Epithelial cell of prostate (primary cell): ENCODE data around the gene SHROOM2.
"Not testable (repeated sequence)": the region's sequence is repeated elsewhere in the genome, so short reads cannot be mapped to it uniquely, and the experiment has no call there.

ENCODE experiments used
- DNase-seq: peaks from one replicate; pipeline ENCODE4 v3.0.0-alpha.2; 2011; ENCODE audit warnings: low read depth, low spot score
- H3K27ac ChIP-seq: fragments of 450-650 bp; 2 replicates; pipeline ENCODE4 v1.5.1; 2017; ENCODE audit warnings: mild to moderate bottlenecking

SHROOM2 gene

GRCh38 chrX:9829308-9830267 is 43.4 kb downstream of the SHROOM2 start:
- DNase-seq = peak; percentile 84
- peak overlapping the region; percentile 44 for H3K27ac ChIP-seq

- no peak for DNase-seq
- no peak overlapping the region for H3K27ac ChIP-seq
These were observed 46.6 kb downstream of the SHROOM2 start for GRCh38 chrX:9832811-9833210.

GRCh38 chrX:9835585-9836210 is 49.5 kb downstream of the SHROOM2 start:
- H3K27ac ChIP-seq = no peak overlapping the region
- no peak for DNase-seq

GRCh38 chrX:9842541-9842940 is 56.3 kb downstream of the SHROOM2 start:
- DNase-seq = no peak
- no peak overlapping the region for H3K27ac ChIP-seq

GRCh38 chrX:9844936-9845577 is 58.8 kb downstream of the SHROOM2 start:
- H3K27ac ChIP-seq = no peak overlapping the region
- no peak for DNase-seq

GRCh38 chrX:9845578-9845952 is 59.3 kb downstream of the SHROOM2 start:
- no peak for DNase-seq

GRCh38 chrX:9846631-9847030 is 60.4 kb downstream of the SHROOM2 start:
- DNase-seq = no peak
- H3K27ac ChIP-seq = peak overlapping the region; percentile 9

More at GRCh38 chrX:9845578-9845952, 59.3 kb downstream of the SHROOM2 start:
- no peak overlapping the region for H3K27ac ChIP-seq

GRCh38 chrX:9847071-9847470 is 60.8 kb downstream of the SHROOM2 start:
- DNase-seq = no peak
- H3K27ac ChIP-seq = peak overlapping the region; percentile 9

GRCh38 chrX:9848718-9849479 is 62.7 kb downstream of the SHROOM2 start:
- H3K27ac ChIP-seq = no peak overlapping the region
- DNase-seq = no peak

- DNase-seq = no peak
- H3K27ac ChIP-seq = no peak overlapping the region
These were observed 65.7 kb downstream of the SHROOM2 start for GRCh38 chrX:9851890-9852289.

- H3K27ac ChIP-seq = no peak overlapping the region
These were observed 67.1 kb downstream of the SHROOM2 start for GRCh38 chrX:9853307-9853706.

GRCh38 chrX:9855561-9856283 is 69.5 kb downstream of the SHROOM2 start:
- no peak for DNase-seq
- no peak overlapping the region for H3K27ac ChIP-seq

More at GRCh38 chrX:9853307-9853706, 67.1 kb downstream of the SHROOM2 start:
- no peak for DNase-seq

- no peak for DNase-seq
- no peak overlapping the region for H3K27ac ChIP-seq
These were observed 70.4 kb downstream of the SHROOM2 start for GRCh38 chrX:9856588-9856987.

GRCh38 chrX:9857575-9858474 is 71.6 kb downstream of the SHROOM2 start:
- no peak for DNase-seq

GRCh38 chrX:9858684-9859083 is 72.5 kb downstream of the SHROOM2 start:
- H3K27ac ChIP-seq, DNase-seq: not testable (repeated sequence)

More at GRCh38 chrX:9857575-9858474, 71.6 kb downstream of the SHROOM2 start:
- H3K27ac ChIP-seq = no peak overlapping the region

GRCh38 chrX:9859711-9860555 is 73.7 kb downstream of the SHROOM2 start:
- H3K27ac ChIP-seq = no peak overlapping the region
- DNase-seq = no peak

- no peak overlapping the region for H3K27ac ChIP-seq
- DNase-seq = no peak
These were observed 74.6 kb downstream of the SHROOM2 start for GRCh38 chrX:9860826-9861225.

- H3K27ac ChIP-seq = no peak overlapping the region
- DNase-seq = no peak
These were observed 75.5 kb downstream of the SHROOM2 start for GRCh38 chrX:9861711-9862110.
